Liver (tissue), 9 donors: ENCODE data around the gene WDR82. TPM values are rescaled to one million over a fixed set of nuclear protein-coding genes. Genes with fewer than 3 reads are reported as not detected.

Experiments used
- DNase-seq: peaks from one replicate; pipeline ENCODE4 v3.0.0-alpha.2; 2017; ENCODE audit warnings: low spot score
- H3K27ac ChIP-seq, 2 donors: one replicate each; pipeline ENCODE4 v1.7.0; 2013; ENCODE audit warnings: inconsistent platforms in 2 of 2, low read length in 2 of 2, control low read depth in 1 of 2, low read depth in 1 of 2, mild to moderate bottlenecking in 1 of 2
- H3K27me3 ChIP-seq, 4 donors: one replicate each; pipeline versions ENCODE4 v1.6.1 to v1.7.0; 2013; ENCODE audit warnings: low read length in 3 of 4, inconsistent platforms in 1 of 4, mild to moderate bottlenecking in 1 of 4, moderate library complexity in 1 of 4; ENCODE audit not compliant: control insufficient read depth in 4 of 4, insufficient read depth in 4 of 4
- H3K36me3 ChIP-seq, 4 donors: one replicate each; pipeline versions ENCODE4 v1.6.1 to v1.7.0; 2013; ENCODE audit warnings: low read length in 3 of 4, mild to moderate bottlenecking in 3 of 4, low read depth in 1 of 4, moderate library complexity in 1 of 4; ENCODE audit not compliant: control insufficient read depth in 4 of 4, insufficient read depth in 3 of 4
- H3K4me1 ChIP-seq, 4 donors: one replicate each; pipeline versions ENCODE4 v1.6.1 to v1.7.0; 2013; ENCODE audit warnings: low read length in 3 of 4, mild to moderate bottlenecking in 3 of 4, moderate library complexity in 1 of 4; ENCODE audit not compliant: control insufficient read depth in 4 of 4, insufficient read depth in 4 of 4
- H3K4me3 ChIP-seq, 3 donors: one replicate each; pipeline versions ENCODE4 v1.6.1 to v1.7.0; 2013; ENCODE audit warnings: low read length in 3 of 3, control low read depth in 1 of 3, low read depth in 1 of 3, mild to moderate bottlenecking in 1 of 3
- H3K9ac ChIP-seq, 2 donors: one replicate each; pipeline ENCODE4 v1.7.0; 2013; ENCODE audit warnings: low read length in 2 of 2, mild to moderate bottlenecking in 2 of 2, moderate library complexity in 2 of 2, control low read depth in 1 of 2, low read depth in 1 of 2
- H3K9me3 ChIP-seq, 4 donors: one replicate each; pipeline versions ENCODE4 v1.6.1 to v1.7.0; 2013; ENCODE audit warnings: low read length in 3 of 4; ENCODE audit not compliant: control insufficient read depth in 4 of 4
- ATF3 ChIP-seq: IDR thresholded peaks from 2 replicates; pipeline ENCODE4 v1.6.1; 2016; ENCODE audit warnings: antibody characterized with exemption
- CTCF ChIP-seq: fragments of 150-350 bp; IDR thresholded peaks from 2 replicates; pipeline ENCODE4 v1.5.1; 2017; ENCODE audit warnings: improper control_type of control experiment, low read depth, low read length; ENCODE audit not compliant: missing input control
- EGR1 ChIP-seq, 2 donors: IDR thresholded peaks; 2 replicates each; pipeline ENCODE4 v1.6.1; 2016 to 2018; ENCODE audit warnings: antibody characterized with exemption in 2 of 2, low read depth in 2 of 2
- FOXA1 ChIP-seq: IDR thresholded peaks from 2 replicates; pipeline ENCODE4 v1.6.1; 2016; ENCODE audit warnings: antibody characterized with exemption
- FOXA2 ChIP-seq: IDR thresholded peaks from 2 replicates; pipeline ENCODE4 v1.6.1; 2016; ENCODE audit warnings: antibody characterized with exemption
- GABPA ChIP-seq, 2 donors: IDR thresholded peaks in 1 of 2; conservative IDR thresholded peaks in 1 of 2; 2 replicates each; pipeline ENCODE4 v1.6.1; 2016; ENCODE audit warnings: antibody characterized with exemption in 2 of 2, mild to moderate bottlenecking in 1 of 2, moderate library complexity in 1 of 2
- HNF4A ChIP-seq, 2 donors: conservative IDR thresholded peaks; 2 replicates each; pipeline ENCODE4 v1.6.1; 2016; ENCODE audit warnings: antibody characterized with exemption in 2 of 2, mild to moderate bottlenecking in 2 of 2
- HNF4G ChIP-seq: IDR thresholded peaks from 2 replicates; pipeline ENCODE4 v1.6.1; 2016; ENCODE audit warnings: antibody characterized with exemption
- JUND ChIP-seq, 2 donors: IDR thresholded peaks; 2 replicates each; pipeline ENCODE4 v1.6.1; 2016; ENCODE audit warnings: antibody characterized with exemption in 2 of 2
- MAX ChIP-seq: IDR thresholded peaks from 2 replicates; pipeline ENCODE4 v1.6.1; 2016; ENCODE audit warnings: antibody characterized with exemption
- NR2F2 ChIP-seq: IDR thresholded peaks from 2 replicates; pipeline ENCODE4 v1.6.1; 2016; ENCODE audit warnings: antibody characterized with exemption
- RAD21 ChIP-seq, 2 donors: IDR thresholded peaks; 2 replicates each; pipeline ENCODE4 v1.6.1; 2016; ENCODE audit warnings: antibody characterized with exemption in 2 of 2, mild to moderate bottlenecking in 2 of 2
- REST ChIP-seq: IDR thresholded peaks from 2 replicates; pipeline ENCODE4 v1.6.1; 2016; ENCODE audit warnings: antibody characterized with exemption, mild to moderate bottlenecking
- RXRA ChIP-seq, 2 donors: IDR thresholded peaks; 2 replicates each; pipeline ENCODE4 v1.6.1; 2017 to 2018; ENCODE audit warnings: antibody characterized with exemption in 2 of 2, mild to moderate bottlenecking in 1 of 2
- SP1 ChIP-seq: IDR thresholded peaks from 2 replicates; pipeline ENCODE4 v1.6.1; 2018; ENCODE audit warnings: antibody characterized with exemption, mild to moderate bottlenecking
- TAF1 ChIP-seq: conservative IDR thresholded peaks from 2 replicates; pipeline ENCODE4 v1.6.1; 2016; ENCODE audit warnings: antibody characterized with exemption, mild to moderate bottlenecking
- YY1 ChIP-seq: IDR thresholded peaks from 2 replicates; pipeline ENCODE4 v1.6.1; 2016; ENCODE audit warnings: antibody characterized with exemption, mild to moderate bottlenecking
- ZBTB33 ChIP-seq: IDR thresholded peaks from 2 replicates; pipeline ENCODE4 v1.6.1; 2016; ENCODE audit warnings: antibody characterized with exemption
- WGBS: extraction: QIAGEN DNeasy Blood & Tissue Kit; methylation state at CpG from one replicate; pipeline ENCODE4 v1.1.7; 2013; 5-methylcytosine and 5-hydroxymethylcytosine counted together
- polyA plus RNA-seq, 2 donors: library from polyadenylated mRNA; stranded (reverse) in 1 of 2; unstranded in 1 of 2; fragments of 200-250 nt in 1 of 2; fragments of >200 nt in 1 of 2; fragmentation: Nextera tagmentation in 1 of 2; extraction: Ambion mirVana in 1 of 2; gene quantifications; one replicate each; pipeline versions ENCODE4 v1.2.1 to v1.2.3, GENCODE V29; 2013 to 2015
- total RNA-seq, 2 donors: library from RNA; depleted of rRNA; stranded (reverse); fragments of >200 nt; gene quantifications; one replicate each; pipeline ENCODE4 v1.2.3, GENCODE V29; 2014
- donor health status: healthy.
- donor health status: healthy.
- donor health status: healthy.
- donor health status: healthy.
- donor health status: healthy.

WDR82 gene
- total and polyA plus RNA-seq, 4 donors = 4.3 to 44.3 (median 25.5) TPM

- TF ChIP-seq REST (no peak), GABPA (IDR thresholded peaks at IDR 0.05 in 1 of 2, conservative IDR thresholded peaks at IDR 0.05 in 1 of 2) (no peak), HNF4G (no peak), SP1 (no peak), FOXA2 (no peak)
Measured at GRCh38 chr3:52218937-52219650, 59.4 kb downstream of the WDR82 start (continued).

- H3K4me1 ChIP-seq = peaks cover 0 to 29% (median 15%) of the 10 kb centered on the region in 4 donors
- H3K27me3 ChIP-seq = no peaks in the 10 kb centered on the region
- no peak overlapping the region for H3K4me3 ChIP-seq
- peaks cover 6 to 24% (median 21%) of the 10 kb centered on the region in 4 donors for H3K36me3 ChIP-seq
- peak overlapping the region; percentile 75 to 78 for H3K27ac ChIP-seq
- DNase-seq = no peak
- H3K9me3 ChIP-seq = no peaks in the 10 kb centered on the region
- 79% methylated on average over 12 of the region's 12 CpGs for WGBS
- no peak overlapping the region for H3K9ac ChIP-seq
- TF ChIP-seq RXRA (IDR thresholded peaks at IDR 0.05) = no peak
- no peak for TF ChIP-seq YY1
- TF ChIP-seq RAD21 (IDR thresholded peaks at IDR 0.05) = no peak
Measured at GRCh38 chr3:52218454-52218853, 60.0 kb downstream of the WDR82 start.

- Histone ChIP-seq H3K27me3 (no peaks in the 10 kb centered on the region), H3K27ac (peak overlapping the region; percentile 75 to 78), H3K9ac (no peak overlapping the region), H3K4me1 (peaks cover 0 to 29% (median 16%) of the 10 kb centered on the region in 4 donors), H3K4me3 (no peak overlapping the region), H3K36me3 (peaks cover 7 to 29% (median 24%) of the 10 kb centered on the region in 4 donors), H3K9me3 (no peaks in the 10 kb centered on the region)
- WGBS = 69% methylated on average over 3 of the region's 3 CpGs
- TF ChIP-seq YY1 (no peak), CTCF (no peak), SP1 (no peak), ATF3 (no peak), EGR1 (IDR thresholded peaks at IDR 0.05; ENCODE audit: low read depth in 2 of 2) (peak in 1 of 2 donors; percentile 45), FOXA2 (no peak), HNF4A (conservative IDR thresholded peaks at IDR 0.05) (peak; percentile 37 to 61), HNF4G (no peak), NR2F2 (no peak), TAF1 (no peak), GABPA (IDR thresholded peaks at IDR 0.05 in 1 of 2, conservative IDR thresholded peaks at IDR 0.05 in 1 of 2) (no peak), MAX (no peak), RXRA (IDR thresholded peaks at IDR 0.05) (peak; percentile 37 to 61), RAD21 (IDR thresholded peaks at IDR 0.05) (no peak), JUND (IDR thresholded peaks at IDR 0.05) (peak in 1 of 2 donors; percentile 36), FOXA1 (no peak), ZBTB33 (no peak), REST (no peak)
- no peak for DNase-seq
Measured at GRCh38 chr3:52218026-52218425, 60.4 kb downstream of the WDR82 start.
